ENCODE data around the gene MBTPS1. TPM values are rescaled to one million over a fixed set of nuclear protein-coding genes. Genes with fewer than 3 reads are reported as not detected.

Gene MBTPS1
- total and polyA plus RNA-seq, 2 experiments from 2014 or later, result 18.1 to 49.3 TPM

GRCh38 chr16:84055366-84055765 is 61.4 kb downstream of the MBTPS1 start (continued):
- TF ChIP-seq REST (IDR thresholded peaks at IDR 0.05; ENCODE audit: unreplicated experiment), result no peak
- no peak for TF ChIP-seq ZNF331 (CRISPR knock-in tag; IDR thresholded peaks at IDR 0.05; ENCODE audit: low read depth)
- no peak for TF ChIP-seq NANOG (IDR thresholded peaks at IDR 0.05; ENCODE audit: borderline replicate concordance)
- TF ChIP-seq, protein P1, sequence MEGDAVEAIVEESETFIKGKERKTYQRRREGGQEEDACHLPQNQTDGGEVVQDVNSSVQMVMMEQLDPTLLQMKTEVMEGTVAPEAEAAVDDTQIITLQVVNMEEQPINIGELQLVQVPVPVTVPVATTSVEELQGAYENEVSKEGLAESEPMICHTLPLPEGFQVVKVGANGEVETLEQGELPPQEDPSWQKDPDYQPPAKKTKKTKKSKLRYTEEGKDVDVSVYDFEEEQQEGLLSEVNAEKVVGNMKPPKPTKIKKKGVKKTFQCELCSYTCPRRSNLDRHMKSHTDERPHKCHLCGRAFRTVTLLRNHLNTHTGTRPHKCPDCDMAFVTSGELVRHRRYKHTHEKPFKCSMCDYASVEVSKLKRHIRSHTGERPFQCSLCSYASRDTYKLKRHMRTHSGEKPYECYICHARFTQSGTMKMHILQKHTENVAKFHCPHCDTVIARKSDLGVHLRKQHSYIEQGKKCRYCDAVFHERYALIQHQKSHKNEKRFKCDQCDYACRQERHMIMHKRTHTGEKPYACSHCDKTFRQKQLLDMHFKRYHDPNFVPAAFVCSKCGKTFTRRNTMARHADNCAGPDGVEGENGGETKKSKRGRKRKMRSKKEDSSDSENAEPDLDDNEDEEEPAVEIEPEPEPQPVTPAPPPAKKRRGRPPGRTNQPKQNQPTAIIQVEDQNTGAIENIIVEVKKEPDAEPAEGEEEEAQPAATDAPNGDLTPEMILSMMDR (conservative IDR thresholded peaks at IDR 0.05; ENCODE audit: low read depth in 2 of 2), result no peak
- no peak for TF ChIP-seq EZH2phosphoT487 (IDR thresholded peaks at IDR 0.05; ENCODE audit: unreplicated experiment)
- no peak for TF ChIP-seq STAT1 (IDR thresholded peaks at IDR 0.05; ENCODE audit: unreplicated experiment)

DNA sequence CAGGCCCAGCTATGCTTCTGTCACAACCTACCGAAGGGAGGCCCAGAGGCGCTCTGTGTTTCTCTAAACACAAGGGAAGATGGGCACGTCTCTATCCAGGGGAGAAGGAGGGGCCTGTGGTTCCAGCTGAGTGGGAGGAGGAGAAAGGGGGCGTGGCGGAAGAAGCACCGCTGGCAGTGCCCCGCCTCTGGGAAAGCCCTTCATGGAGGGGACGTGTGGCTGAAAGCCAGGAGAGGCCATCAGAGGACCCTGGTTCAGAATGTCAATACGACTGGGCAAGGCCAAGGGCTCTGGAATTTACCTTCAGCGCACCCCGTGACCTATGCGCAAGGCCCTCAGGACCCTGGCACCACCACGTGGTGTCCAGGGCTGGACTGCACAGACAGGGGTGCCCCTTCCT is 61.8 kb downstream of the MBTPS1 start:
- H3K4me3 ChIP-seq, result no peak overlapping the region
- Mint-ChIP-seq H3K27ac (no peak overlapping the region), H3K4me3 (no peak overlapping the region), H3K4me1 (no peaks in the 10 kb centered on the region), H3K36me3 (ENCODE audit: low read depth) (peaks cover 65% of the 10 kb centered on the region), H3K9me3 (no peaks in the 10 kb centered on the region; the same call in 2 of the 3 replicates), H3K27me3 (ENCODE audit: insufficient read depth, low read depth, poor library complexity) (peaks cover 9% of the 10 kb centered on the region)
- H3K27ac ChIP-seq (ENCODE audit: low read depth), result no peak overlapping the region
- H3F3A ChIP-seq (replicated peaks; ENCODE audit: low read depth), result no peaks in the 10 kb centered on the region
- no peaks in the 10 kb centered on the region for H3K27me3 ChIP-seq (ENCODE audit: insufficient read depth)
- no peaks in the 10 kb centered on the region for H3K36me3 ChIP-seq (ENCODE audit: insufficient read depth)
- H3K79me2 ChIP-seq (replicated peaks; ENCODE audit: insufficient read depth), result no peaks in the 10 kb centered on the region
- no peak overlapping the region for H3K4me2 ChIP-seq
- TF ChIP-seq ZNF114 (CRISPR knock-in tag; IDR thresholded peaks at IDR 0.05) (no peak), ZNF462 (CRISPR knock-in tag; IDR thresholded peaks at IDR 0.05) (no peak), ZNF331 (CRISPR knock-in tag; IDR thresholded peaks at IDR 0.05; ENCODE audit: low read depth) (no peak), STAT1 (IDR thresholded peaks at IDR 0.05; ENCODE audit: unreplicated experiment) (no peak), EZH2 (IDR thresholded peaks at IDR 0.05; ENCODE audit: low read depth, unreplicated experiment) (no peak)
- TF ChIP-seq, protein P2, sequence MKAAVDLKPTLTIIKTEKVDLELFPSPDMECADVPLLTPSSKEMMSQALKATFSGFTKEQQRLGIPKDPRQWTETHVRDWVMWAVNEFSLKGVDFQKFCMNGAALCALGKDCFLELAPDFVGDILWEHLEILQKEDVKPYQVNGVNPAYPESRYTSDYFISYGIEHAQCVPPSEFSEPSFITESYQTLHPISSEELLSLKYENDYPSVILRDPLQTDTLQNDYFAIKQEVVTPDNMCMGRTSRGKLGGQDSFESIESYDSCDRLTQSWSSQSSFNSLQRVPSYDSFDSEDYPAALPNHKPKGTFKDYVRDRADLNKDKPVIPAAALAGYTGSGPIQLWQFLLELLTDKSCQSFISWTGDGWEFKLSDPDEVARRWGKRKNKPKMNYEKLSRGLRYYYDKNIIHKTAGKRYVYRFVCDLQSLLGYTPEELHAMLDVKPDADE (IDR thresholded peaks at IDR 0.05), result no peak
- DNase-seq (ENCODE audit: low spot score) (peak; percentile 48), ATAC-seq (peak; percentile 90)
- no peaks in the 10 kb centered on the region for H4K20me1 ChIP-seq (replicated peaks; ENCODE audit: insufficient read depth)
- H3K4me1 ChIP-seq (ENCODE audit: insufficient read depth), result no peaks in the 10 kb centered on the region
- H3K9me2 ChIP-seq (ENCODE audit: insufficient read depth), result no peaks in the 10 kb centered on the region
- H2AFZ ChIP-seq, result no peak overlapping the region

All from GM23338 (cell line).